ENCODE measurements around the gene HP.

DNA sequence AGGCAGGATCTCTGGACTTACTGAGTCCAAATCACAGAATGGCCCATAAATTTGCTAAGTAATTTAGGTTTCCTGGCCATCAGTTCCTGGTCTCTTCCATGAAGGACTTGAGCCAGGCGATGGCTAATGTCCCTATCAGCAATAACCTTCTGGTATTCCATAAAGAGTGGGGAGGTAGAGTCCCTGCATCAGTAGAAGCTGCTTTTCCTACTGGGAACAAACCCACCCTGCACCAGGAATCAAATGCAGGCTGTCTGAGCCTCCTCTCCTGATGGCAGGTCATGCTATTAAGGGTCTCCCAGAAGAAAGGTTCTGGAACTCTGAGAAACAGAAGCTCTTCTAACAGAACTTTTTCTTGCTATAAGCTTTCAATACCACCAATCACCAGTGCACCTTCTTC lies 7.3 kb downstream of the HP start:
- TF ChIP-seq, protein P1, sequence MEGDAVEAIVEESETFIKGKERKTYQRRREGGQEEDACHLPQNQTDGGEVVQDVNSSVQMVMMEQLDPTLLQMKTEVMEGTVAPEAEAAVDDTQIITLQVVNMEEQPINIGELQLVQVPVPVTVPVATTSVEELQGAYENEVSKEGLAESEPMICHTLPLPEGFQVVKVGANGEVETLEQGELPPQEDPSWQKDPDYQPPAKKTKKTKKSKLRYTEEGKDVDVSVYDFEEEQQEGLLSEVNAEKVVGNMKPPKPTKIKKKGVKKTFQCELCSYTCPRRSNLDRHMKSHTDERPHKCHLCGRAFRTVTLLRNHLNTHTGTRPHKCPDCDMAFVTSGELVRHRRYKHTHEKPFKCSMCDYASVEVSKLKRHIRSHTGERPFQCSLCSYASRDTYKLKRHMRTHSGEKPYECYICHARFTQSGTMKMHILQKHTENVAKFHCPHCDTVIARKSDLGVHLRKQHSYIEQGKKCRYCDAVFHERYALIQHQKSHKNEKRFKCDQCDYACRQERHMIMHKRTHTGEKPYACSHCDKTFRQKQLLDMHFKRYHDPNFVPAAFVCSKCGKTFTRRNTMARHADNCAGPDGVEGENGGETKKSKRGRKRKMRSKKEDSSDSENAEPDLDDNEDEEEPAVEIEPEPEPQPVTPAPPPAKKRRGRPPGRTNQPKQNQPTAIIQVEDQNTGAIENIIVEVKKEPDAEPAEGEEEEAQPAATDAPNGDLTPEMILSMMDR (IDR thresholded peaks at IDR 0.05), result no peak
- no peak for TF ChIP-seq POLR2A (IDR thresholded peaks at IDR 0.05)
